GM18907 (cell line): ENCODE results near the gene SLC22A2.
"Not testable (repeated sequence)": the region's sequence is repeated elsewhere in the genome, so short reads cannot be mapped to it uniquely, and the experiment has no call there.

Experiments
- ATAC-seq: cut with Tn5 transposase; IDR thresholded peaks from one replicate; pipeline ENCODE4 v1.9.1; 2021; ENCODE audit warnings: mild to moderate bottlenecking, moderate library complexity; ENCODE audit not compliant: unreplicated experiment

SLC22A2 gene

GRCh38 chr6:160258346-160259142 is at the start of gene SLC22A2:
Gene SLC22A2, minus strand, starts transcription at chr6:160258821. Its CDS starts 64 bp downstream, at chr6:160258757.
- ATAC-seq: no peak

GRCh38 chr6:160305926-160306713 is 47.5 kb upstream of the SLC22A2 start:
- no peak for ATAC-seq

- no peak for ATAC-seq
Observed at GRCh38 chr6:160303806-160304205, 45.2 kb upstream of the SLC22A2 start.

DNA sequence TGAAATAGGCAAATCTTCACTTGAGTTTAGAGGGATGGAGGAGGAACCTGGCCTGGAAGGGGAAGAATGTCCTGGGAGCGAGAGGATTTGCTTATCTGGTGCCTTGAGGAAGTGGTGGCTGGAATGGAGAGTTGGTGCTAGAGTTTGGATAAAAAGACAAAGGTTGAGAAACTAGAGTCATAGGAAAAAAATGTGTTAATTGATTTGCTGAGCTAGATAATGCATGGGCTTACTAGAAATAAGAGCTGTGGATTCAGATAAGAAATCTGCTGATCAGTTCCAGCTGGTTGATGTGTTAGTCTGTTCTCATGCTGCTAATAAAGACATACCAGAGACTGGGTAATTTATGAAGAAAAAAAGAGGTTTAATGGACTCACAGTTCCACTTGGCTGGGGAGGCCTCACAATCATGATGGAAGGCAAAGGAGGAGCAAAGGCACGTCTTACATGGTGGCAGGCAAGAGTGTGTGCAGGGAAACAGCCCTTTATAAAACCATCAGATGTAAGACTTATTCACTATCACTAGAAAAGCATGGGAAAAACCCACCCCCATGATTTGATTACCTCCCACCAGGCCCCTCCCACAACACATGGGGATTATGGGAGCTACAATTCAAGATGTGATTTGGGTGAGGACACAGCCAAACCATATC is 43.9 kb upstream of the SLC22A2 start:
- ATAC-seq: not testable (repeated sequence)

DNA sequence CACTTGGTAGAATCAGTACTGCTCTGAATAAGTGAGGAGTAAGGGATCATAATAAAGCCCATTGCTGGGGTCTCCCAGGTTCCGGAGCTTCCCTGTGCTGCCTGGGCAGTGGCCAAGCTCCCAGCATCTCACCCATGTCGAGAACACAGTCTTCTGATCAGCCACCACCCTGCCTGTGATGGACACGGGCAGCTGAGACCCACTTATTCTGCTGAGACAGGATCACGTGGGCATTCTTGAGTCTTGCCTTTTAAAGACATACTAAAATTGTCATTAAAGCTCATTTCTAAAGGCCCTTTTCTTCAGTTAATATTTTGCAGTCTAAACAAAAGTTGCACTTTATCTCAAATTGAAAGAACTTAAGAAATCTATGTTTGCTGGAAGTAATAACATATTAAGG is 42.7 kb upstream of the SLC22A2 start:
- ATAC-seq: no peak

- no peak for ATAC-seq
Observed at GRCh38 chr6:160300076-160300695, 41.6 kb upstream of the SLC22A2 start.

DNA sequence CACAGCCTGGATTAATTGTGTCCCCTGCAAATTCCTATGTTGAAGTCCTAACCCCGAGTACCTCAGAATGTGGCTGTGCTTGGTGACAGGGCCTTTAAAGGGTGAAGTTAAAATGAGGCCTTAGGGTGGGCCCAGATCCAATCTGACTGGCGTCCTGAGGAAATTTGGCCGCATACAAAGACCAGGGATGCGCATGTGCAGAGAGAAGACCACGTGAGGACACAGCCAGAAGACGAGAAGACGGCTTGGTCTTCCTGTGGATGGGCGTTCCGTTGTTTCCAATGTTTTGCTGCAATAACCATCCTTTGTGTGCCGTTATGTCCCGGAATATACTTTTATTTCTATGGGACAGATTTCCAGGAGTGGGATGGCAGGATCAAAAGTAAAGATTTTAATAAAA is 40.9 kb upstream of the SLC22A2 start:
- ATAC-seq: no peak

DNA sequence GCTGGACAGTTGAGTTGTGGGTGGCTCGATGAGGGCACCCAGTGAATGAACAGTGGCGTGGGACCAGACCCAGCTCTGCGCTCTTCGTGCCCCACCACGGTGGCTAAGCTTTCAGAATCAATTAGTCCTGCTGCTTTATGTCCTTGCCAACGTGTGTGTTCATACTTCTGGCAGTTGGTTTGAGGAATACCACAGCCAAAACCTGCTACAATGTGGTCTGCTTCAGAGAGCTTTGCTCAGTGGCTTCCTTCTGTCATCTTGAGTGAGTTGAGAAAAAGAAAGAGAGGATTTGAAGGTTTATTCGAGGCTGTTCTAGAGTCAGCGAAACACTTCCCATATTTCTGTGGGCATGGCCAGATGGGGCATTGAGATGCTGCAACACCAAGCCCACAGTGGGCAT is 39.5 kb upstream of the SLC22A2 start:
- no peak for ATAC-seq

GRCh38 chr6:160297310-160297709 is 38.7 kb upstream of the SLC22A2 start:
- ATAC-seq: no peak

- no peak for ATAC-seq
Observed at GRCh38 chr6:160293844-160294243, 35.2 kb upstream of the SLC22A2 start.

GRCh38 chr6:160285541-160286105 is 27.0 kb upstream of the SLC22A2 start:
- no peak for ATAC-seq

DNA sequence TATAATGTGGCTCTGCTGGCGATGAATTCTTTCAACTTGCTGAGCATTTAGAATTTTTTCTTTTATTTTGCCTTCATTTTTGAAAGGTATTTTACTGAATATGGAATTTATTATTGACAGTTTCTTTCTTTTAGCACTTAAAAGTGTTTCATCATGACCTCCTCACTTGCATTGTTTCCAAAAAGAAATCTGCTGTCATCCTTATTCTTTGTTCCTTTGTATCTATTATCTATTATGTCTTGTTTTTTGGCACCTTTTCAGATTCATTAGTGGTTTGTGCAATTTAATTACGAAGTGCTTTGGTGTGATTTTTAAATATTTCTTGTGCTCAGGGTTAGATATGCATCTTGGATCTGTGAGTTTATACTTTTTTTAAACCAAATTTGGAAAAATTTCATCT is 26.0 kb upstream of the SLC22A2 start:
- ATAC-seq: no peak

- no peak for ATAC-seq
Observed at GRCh38 chr6:160282444-160282843, 23.8 kb upstream of the SLC22A2 start.

DNA sequence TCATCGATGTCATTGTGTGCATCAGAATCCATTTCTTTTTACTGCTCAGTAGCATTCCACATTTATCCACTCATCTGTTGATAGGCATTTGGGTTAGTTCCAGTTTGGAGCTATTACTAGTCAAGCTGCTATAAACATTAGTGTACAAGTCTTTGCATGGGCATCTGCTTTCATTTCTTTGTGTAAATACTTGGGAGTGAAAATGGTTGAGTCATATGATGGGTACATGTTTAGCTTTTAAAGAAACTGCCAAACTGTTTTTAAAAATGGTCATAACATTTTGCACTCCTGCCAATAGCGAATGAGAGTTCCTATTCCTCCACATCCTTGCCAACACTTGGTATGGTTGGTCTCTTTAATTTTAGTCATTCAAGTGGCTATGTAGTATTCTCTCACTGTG is 21.2 kb upstream of the SLC22A2 start:
- ATAC-seq: no peak

DNA sequence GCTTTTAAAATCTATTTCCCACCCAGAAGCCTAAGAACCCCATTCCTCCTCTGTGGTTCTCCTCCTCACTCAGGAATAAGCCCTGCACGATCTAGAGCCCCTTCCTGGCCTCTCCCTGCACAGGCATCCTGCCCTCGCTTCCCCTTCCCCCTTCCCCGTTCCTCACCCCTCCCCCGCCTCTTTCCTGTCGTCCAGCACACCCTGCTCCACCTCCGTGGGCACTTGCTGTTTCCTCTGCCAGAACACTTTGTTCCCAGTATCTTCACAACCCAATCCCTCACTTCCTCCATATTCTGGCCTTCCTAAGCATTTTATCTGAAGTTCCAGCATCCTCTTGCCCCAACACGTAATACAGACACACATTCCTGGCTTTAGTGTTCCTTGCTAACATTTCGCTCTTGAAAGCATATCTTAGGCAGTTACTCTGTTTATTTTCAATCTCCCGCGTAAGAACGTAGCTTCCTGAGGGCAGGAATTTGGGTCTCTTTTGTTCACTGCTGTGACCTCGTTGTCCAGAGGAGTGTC is 20.2 kb upstream of the SLC22A2 start:
- no peak for ATAC-seq

DNA sequence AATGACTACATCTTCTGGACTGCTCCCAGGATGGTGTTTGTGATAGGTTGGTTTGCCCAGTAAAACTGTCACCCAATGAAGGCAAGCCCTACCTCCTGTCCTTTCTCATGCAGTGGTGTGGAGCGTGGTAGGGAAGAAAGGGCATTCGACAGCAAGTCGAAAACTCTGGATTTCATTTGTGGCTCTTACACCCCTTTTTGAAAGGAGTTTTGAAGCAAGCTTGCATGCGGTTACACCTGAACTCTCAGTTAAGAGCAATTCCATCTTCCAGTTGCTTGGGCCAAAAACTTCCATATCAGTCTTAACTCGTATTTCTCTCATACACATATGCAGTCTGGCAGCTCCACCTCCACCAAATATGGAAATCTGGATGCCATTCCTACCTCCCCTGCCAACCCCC is 19.7 kb upstream of the SLC22A2 start:
- ATAC-seq: no peak

- ATAC-seq: no peak
Observed at GRCh38 chr6:160277546-160277945, 18.9 kb upstream of the SLC22A2 start.

- no peak for ATAC-seq
Observed at GRCh38 chr6:160277144-160277543, 18.5 kb upstream of the SLC22A2 start.

- ATAC-seq: no peak
Observed at GRCh38 chr6:160276126-160276525, 17.5 kb upstream of the SLC22A2 start.

DNA sequence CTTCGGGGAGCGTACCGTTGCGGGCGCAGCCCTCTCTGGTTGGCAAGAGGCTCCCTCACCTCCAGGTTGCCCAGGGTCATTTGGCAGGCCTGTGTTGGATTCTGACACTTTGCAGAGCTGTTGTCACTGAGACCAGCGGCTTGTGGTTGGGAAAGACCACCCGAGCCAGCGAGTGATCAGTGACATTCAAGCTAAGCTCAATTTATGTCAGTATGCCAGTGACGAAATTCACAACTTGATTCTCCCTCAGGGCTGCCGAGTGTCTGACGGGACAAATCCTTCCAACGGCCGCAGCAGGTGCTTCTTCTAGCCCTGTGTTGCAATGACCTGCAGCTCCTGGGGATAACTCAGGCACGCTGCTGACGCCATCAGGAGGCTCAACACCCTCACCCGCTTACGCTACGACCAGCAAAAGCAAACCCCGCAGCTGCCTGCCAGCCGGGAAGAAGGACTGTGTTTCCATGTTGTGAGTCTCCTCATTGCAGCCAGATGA is 16.9 kb upstream of the SLC22A2 start:
- ATAC-seq: no peak
